OCI-LY7 (cell line): Measurements from ENCODE around the gene IGFLR1.

Experiments used
- EZH2phosphoT487 ChIP-seq: fragments of 200-600 bp; sonication (generic); IDR thresholded peaks from 2 replicates; pipeline ENCODE4 v1.6.1; 2018; ENCODE audit warnings: low read depth, borderline replicate concordance, mild to moderate bottlenecking, mixed run types, antibody characterized with exemption, low read length, moderate library complexity, mixed read lengths
- TF ChIP-seq, protein P1 (sequence below): fragments of 200-600 bp; sonication (generic); conservative IDR thresholded peaks from 2 replicates; pipeline ENCODE4 v1.5.1; 2014; ENCODE audit warnings: mild to moderate bottlenecking, antibody characterized with exemption, low read length, moderate library complexity, mixed read lengths

DNA sequence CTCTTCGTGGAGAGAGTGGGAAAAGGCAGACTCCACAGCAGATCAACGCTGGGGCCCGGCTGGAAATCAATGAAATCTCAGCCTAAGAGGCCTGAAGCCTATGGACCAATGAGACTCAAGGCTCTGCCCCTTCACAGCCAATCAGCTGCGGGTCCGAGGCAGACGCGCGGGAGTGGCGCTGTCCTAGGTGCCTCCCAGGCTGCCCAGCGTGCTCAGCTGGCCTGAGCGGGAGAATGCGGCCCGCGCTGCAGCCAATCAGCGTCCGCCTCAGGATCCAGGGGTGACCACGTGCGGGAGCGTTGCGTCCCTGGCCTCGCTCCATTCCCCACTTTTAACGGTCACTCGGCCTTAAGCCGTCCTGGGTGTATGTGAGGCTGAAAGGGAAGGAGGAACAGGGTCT lies 38.0 kb downstream of the IGFLR1 start, which contains the start of gene ZBTB32:
- TF ChIP-seq, protein P1, sequence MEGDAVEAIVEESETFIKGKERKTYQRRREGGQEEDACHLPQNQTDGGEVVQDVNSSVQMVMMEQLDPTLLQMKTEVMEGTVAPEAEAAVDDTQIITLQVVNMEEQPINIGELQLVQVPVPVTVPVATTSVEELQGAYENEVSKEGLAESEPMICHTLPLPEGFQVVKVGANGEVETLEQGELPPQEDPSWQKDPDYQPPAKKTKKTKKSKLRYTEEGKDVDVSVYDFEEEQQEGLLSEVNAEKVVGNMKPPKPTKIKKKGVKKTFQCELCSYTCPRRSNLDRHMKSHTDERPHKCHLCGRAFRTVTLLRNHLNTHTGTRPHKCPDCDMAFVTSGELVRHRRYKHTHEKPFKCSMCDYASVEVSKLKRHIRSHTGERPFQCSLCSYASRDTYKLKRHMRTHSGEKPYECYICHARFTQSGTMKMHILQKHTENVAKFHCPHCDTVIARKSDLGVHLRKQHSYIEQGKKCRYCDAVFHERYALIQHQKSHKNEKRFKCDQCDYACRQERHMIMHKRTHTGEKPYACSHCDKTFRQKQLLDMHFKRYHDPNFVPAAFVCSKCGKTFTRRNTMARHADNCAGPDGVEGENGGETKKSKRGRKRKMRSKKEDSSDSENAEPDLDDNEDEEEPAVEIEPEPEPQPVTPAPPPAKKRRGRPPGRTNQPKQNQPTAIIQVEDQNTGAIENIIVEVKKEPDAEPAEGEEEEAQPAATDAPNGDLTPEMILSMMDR = no peak
- TF ChIP-seq EZH2phosphoT487 = no peak
